HG02571 (cell line): ENCODE measurements around the gene CCL26.

Source experiments
- ATAC-seq: cut with Tn5 transposase; IDR thresholded peaks from one replicate; pipeline ENCODE4 v1.9.1; 2021; ENCODE audit warnings: mild to moderate bottlenecking, moderate library complexity; ENCODE audit not compliant: unreplicated experiment

The CCL26 gene, protein sequence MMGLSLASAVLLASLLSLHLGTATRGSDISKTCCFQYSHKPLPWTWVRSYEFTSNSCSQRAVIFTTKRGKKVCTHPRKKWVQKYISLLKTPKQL

GRCh38 chr7:75772081-75773077 is at the start of gene CCL26:
CCL26 (minus strand) TSS chr7:75772211; CDS start chr7:75772176, 35 bp downstream.
- ATAC-seq, result no peak

DNA sequence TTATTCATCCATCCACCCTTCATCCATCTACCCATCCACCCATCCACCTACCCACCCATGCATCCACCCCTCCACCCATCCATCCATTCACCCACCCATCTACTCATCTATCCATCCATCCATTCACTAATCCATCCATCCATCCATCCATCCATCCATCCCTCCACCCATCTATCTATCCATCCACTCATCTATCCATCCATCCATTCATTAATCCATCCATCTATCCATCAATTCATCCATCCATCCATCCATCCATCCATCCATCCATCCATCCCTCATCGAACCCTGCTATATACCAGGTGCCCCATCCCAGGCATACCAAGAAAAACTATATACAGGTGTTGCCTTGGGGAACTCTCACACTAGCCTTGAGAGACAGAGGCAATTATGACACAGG is 48.7 kb upstream of the CCL26 start:
- no peak for ATAC-seq

GRCh38 chr7:75819711-75820110 is 47.7 kb upstream of the CCL26 start:
- ATAC-seq, result no peak

GRCh38 chr7:75818472-75818871 is 46.5 kb upstream of the CCL26 start:
- no peak for ATAC-seq

DNA sequence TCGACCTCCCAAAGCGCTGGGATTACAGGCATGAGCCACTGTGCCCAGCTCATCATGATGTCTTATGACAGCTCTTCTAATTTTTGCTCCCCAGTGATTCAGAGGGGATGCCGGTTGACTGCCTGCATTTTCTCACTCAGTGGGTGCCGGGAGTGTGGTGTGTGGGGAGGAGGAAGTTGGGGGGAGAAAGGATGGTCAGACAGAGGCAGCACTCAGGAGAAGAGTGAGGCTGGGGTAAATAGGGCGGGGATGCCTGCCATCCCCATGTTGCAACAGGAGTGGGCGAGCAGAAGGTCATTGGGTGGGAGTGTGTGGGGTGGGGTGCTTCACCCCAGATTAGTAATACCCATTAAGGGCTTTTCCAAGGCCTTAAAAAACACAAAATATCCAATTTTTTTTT is 45.1 kb upstream of the CCL26 start:
- ATAC-seq, result no peak

GRCh38 chr7:75815418-75816064 is 43.5 kb upstream of the CCL26 start:
- no peak for ATAC-seq

DNA sequence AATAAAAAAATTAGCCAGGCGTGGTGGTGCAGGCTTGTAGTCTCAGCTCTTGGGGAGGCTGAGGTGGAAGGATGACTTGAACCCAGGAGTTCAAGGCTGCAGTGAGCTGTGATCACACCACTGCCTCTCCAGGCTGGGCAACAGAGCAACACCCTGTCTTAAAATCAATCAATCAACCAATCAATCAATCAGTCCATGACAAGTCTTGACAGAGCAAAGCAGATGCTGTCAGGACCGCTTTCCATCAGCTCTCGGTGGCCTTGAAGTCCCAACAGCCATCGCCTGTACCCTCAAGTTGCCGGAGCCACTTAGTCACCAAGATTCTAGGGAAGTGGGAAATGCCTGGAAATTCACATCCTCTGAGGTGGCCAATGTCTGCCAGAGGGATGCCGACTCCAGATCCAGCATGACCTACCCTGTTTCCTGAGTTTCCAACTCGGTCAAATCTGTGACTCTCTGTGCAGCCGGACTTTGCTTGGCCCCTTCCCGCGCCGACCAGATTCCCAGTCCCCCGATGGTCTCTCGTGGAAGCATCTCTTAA is 42.5 kb upstream of the CCL26 start:
- ATAC-seq, result no peak

DNA sequence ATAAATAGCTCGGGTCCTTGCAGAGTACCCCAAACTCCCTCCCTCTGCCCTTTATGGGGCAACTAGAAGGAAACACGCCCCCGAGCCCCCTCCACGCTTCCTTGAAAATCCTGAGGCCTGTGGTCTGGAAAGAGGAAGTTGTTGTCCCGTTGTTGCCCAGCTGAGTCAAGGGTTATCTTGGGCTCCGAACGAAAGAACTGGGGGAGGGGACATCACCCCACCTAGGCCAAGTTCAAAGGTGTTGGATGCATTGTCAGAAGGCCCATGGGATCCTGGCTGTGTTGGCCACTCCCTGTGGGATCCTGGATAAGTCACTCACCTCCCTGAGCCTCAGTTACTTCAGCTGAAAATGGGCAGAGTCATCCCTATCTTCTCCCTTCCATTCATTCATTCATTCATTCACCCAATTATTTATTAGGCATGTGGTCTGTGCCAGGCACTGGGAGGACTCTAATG is 41.8 kb upstream of the CCL26 start, which contains the start of gene CCL24:
CCL24 (minus strand) TSS at position 26 of the 456 bp plus-strand sequence. CDS start 91 bp downstream, outside the sequence.
- ATAC-seq, result no peak

DNA sequence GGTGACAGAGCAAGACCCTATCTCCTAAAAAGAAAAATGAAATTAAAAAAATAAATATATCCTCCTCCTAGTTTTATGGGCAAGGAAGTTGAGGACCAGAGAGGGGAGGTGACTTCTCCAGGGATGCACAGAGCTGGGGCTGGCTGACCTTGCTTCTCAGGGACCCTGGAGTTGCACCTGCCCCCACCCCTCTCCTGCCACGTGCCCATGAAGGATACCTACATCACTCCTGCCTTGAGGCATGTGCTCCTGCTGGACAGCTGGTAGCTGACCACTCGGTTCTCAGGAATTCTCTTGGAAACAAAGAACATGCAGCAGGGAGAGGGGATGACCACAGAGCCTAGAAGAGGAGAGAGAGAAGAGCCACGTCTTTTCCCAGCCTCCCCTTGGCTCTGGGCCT is 41.1 kb upstream of the CCL26 start:
- no peak for ATAC-seq

DNA sequence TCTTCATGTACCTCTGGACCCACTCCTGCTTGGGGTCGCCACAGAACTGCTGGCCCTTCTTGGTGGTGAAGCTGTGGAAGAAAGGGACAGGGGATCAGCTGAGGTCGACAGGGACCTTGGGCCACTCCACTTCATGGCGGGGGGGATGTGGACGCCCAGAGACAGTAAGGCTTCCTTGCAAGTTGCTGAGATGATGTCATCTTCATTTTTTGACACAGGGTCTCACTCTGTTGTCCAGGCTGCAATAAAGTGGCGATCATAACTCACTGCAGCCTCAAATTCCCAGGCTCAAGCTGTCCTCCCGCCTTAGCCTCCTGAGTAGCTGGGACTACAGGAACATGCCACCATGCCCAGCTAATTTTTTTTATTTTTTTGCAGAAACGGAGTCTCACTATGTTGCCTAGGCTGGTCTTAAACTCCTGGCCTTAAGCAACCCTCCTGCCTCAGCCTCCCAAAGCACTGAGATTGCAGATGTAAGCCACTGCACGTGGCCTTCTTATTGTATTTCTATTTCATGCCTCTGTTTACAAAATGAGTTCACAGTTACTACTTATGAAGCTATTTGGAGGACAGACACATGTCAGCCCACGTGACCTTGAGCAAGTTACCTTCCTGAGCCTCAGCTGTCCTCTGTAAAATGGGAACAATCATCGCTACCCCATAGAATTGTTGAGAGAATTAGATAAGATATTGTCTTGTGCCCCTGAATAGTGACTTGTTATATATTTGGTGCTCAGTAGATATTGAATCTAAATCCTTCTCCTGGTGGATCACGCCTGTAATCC is 40.1 kb upstream of the CCL26 start:
- no peak for ATAC-seq

- ATAC-seq, result no peak
These were observed 37.4 kb upstream of the CCL26 start for GRCh38 chr7:75809396-75809795.

- ATAC-seq, result no peak
These were observed 36.1 kb upstream of the CCL26 start for GRCh38 chr7:75808106-75808505.

DNA sequence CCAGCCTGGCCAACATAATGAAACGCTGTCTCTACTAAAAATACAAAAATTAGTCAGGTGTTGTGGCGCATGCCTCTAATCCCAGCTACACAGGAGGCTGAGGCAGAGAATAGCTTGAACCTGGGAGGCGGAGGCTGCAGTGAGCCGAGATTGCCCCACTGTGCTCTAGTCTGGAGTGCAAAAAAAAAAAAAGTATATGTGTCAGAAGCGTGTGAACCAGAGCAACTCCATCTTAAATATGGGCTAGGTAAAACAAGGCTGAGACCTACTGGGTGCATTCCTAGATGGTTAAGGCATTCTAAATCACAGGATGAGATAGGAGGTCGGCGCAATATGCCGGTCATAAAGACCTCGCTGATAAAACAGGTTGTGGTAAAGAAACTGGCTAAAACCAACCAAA is 35.4 kb upstream of the CCL26 start:
- no peak for ATAC-seq

GRCh38 chr7:75806560-75807307 is 34.7 kb upstream of the CCL26 start:
- ATAC-seq, result no peak

DNA sequence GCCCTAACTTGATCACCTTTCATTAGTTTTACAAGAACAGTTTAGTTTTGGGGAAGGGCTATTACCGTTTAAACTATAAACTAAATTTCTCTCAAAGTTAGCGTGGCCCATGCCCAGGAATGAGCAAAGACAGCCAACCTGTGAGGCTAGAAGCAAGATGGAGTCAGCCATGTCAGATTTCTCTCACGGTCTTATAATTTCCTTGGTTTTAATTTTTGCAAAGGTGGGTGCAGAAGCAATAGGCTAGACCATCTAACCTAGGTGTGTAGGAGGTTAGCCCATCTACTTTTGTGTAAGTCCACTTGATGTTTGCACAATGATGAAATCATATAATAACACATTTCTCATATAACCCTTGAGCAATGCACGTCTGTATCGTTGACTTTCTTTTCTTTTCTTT is 32.7 kb upstream of the CCL26 start:
- no peak for ATAC-seq

DNA sequence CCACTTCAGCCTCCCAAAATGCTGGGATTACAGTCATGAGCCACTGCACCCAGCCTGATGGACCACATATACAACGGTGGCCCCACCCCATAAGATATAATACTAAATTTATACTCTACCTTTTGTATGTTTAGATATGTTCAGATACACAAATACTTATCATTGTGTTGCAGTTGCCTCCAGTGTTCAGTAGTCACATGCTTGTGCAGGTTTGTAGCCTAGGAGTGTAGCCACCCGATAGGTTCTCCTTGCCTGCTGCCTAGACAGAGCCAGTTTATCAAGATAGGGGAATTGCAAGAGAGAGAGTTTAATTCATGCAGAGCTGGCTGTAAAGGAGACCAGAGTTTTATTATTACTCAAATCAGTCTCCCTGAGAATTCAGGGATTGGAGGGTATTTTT is 32.0 kb upstream of the CCL26 start:
- ATAC-seq, result no peak

- no peak for ATAC-seq
These were observed 30.5 kb upstream of the CCL26 start for GRCh38 chr7:75802552-75802821.

- no peak for ATAC-seq
These were observed 26.8 kb upstream of the CCL26 start for GRCh38 chr7:75798770-75799169.

DNA sequence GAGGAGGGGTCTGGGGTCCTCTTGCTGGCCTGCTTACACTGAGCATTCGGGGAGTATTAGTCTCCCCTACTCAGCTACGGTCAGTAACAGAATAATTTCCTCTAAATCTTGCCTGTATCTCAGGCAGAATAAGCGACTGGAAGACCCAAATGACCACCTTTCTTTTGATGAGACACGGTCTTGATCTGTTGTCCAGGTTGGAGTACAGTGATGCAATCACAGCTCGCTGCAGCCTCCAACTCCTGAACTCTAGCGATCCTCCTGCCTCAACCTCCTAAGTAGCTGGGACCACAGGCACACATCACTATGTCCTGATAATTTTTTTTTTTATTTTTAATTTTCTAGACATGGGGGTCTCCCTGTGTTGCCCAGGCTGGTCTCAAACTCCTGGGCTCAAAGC is 24.4 kb upstream of the CCL26 start:
- ATAC-seq, result no peak

GRCh38 chr7:75795831-75796285 is 23.8 kb upstream of the CCL26 start:
- no peak for ATAC-seq
